Neural crest cell (in vitro differentiated cells): Measurements from ENCODE around the gene RIMS1. TPM values are rescaled to one million over a fixed set of nuclear protein-coding genes. Genes with fewer than 3 reads are reported as not detected.

Experiments used
- DNase-seq: peaks from one replicate; pipeline ENCODE4 v3.0.0; 2021; ENCODE audit warnings: low read depth, mixed read lengths, low spot score
- H3K27ac Mint-ChIP-seq: one replicate; pipeline ENCODE4 v1.8.0; 2021; ENCODE audit warnings: mild to moderate bottlenecking, mixed read lengths; ENCODE audit not compliant: unreplicated experiment
- H3K27me3 Mint-ChIP-seq: 2 replicates; pipeline ENCODE4 v1.8.0; 2021; ENCODE audit warnings: low read depth, mild to moderate bottlenecking, mixed read lengths
- H3K36me3 Mint-ChIP-seq: 2 replicates; pipeline ENCODE4 v1.8.0; 2021; ENCODE audit warnings: low read depth, mild to moderate bottlenecking, mixed read lengths
- H3K4me1 Mint-ChIP-seq: 2 replicates; pipeline ENCODE4 v1.8.0; 2021; ENCODE audit warnings: mixed read lengths
- H3K4me3 Mint-ChIP-seq: one replicate; pipeline ENCODE4 v1.8.0; 2021; ENCODE audit warnings: mild to moderate bottlenecking, mixed read lengths
- H3K9me3 Mint-ChIP-seq: 2 replicates; pipeline ENCODE4 v1.8.0; 2021; ENCODE audit warnings: mixed read lengths
- total RNA-seq: library from RNA; stranded (reverse); gene quantifications from 2 replicates; pipeline ENCODE4 v1.2.1, GENCODE V29; 2021
- TF ChIP-seq, protein P1 (sequence below): fragments of 200-600 bp; sonication (generic); conservative IDR thresholded peaks from 2 replicates; pipeline ENCODE4 v1.5.0; 2021; ENCODE audit warnings: antibody characterized with exemption, mild to moderate bottlenecking

Gene RIMS1
- total RNA-seq, 1 donor from 2014 or later: 4.5 TPM

- Mint-ChIP-seq H3K36me3 (no peaks in the 10 kb centered on the region), H3K27me3 (no peaks in the 10 kb centered on the region), H3K27ac (no peak overlapping the region), H3K4me1 (no peaks in the 10 kb centered on the region), H3K4me3 (no peak overlapping the region), H3K9me3 (no peaks in the 10 kb centered on the region)
- DNase-seq: no peak
- TF ChIP-seq, protein P1, sequence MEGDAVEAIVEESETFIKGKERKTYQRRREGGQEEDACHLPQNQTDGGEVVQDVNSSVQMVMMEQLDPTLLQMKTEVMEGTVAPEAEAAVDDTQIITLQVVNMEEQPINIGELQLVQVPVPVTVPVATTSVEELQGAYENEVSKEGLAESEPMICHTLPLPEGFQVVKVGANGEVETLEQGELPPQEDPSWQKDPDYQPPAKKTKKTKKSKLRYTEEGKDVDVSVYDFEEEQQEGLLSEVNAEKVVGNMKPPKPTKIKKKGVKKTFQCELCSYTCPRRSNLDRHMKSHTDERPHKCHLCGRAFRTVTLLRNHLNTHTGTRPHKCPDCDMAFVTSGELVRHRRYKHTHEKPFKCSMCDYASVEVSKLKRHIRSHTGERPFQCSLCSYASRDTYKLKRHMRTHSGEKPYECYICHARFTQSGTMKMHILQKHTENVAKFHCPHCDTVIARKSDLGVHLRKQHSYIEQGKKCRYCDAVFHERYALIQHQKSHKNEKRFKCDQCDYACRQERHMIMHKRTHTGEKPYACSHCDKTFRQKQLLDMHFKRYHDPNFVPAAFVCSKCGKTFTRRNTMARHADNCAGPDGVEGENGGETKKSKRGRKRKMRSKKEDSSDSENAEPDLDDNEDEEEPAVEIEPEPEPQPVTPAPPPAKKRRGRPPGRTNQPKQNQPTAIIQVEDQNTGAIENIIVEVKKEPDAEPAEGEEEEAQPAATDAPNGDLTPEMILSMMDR: no peak
Measured at GRCh38 chr6:72248621-72249020, 362.3 kb downstream of the RIMS1 start.

DNA sequence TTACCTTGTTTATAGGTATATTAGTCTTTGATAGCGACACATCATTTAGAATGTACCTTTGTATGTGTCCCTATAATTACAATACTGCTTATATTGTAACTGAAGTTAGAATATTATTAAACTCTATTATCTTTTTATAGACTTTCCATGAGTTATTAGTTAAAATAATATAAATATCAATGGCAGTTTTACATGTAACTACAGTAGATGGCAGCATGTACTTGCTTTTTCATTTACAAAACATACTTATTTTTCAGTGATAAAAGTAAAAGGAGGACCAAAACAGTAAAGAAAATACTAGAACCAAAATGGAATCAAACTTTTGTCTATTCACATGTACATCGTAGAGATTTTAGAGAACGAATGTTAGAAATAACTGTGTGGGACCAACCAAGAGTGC is 364.3 kb downstream of the RIMS1 start:
- H3K36me3 Mint-ChIP-seq: no peaks in the 10 kb centered on the region
- no peak for DNase-seq
- no peaks in the 10 kb centered on the region for H3K27me3 Mint-ChIP-seq
- H3K4me3 Mint-ChIP-seq: no peak overlapping the region
- TF ChIP-seq, protein P1: no peak
- H3K9me3 Mint-ChIP-seq: no peaks in the 10 kb centered on the region
- no peaks in the 10 kb centered on the region for H3K4me1 Mint-ChIP-seq
- no peak overlapping the region for H3K27ac Mint-ChIP-seq

GRCh38 chr6:72260489-72260888 is 374.1 kb downstream of the RIMS1 start:
- Mint-ChIP-seq H3K27ac (no peak overlapping the region), H3K36me3 (no peaks in the 10 kb centered on the region), H3K4me3 (no peak overlapping the region), H3K9me3 (no peaks in the 10 kb centered on the region), H3K4me1 (no peaks in the 10 kb centered on the region), H3K27me3 (no peaks in the 10 kb centered on the region)
- no peak for DNase-seq
- TF ChIP-seq, protein P1: no peak

DNA sequence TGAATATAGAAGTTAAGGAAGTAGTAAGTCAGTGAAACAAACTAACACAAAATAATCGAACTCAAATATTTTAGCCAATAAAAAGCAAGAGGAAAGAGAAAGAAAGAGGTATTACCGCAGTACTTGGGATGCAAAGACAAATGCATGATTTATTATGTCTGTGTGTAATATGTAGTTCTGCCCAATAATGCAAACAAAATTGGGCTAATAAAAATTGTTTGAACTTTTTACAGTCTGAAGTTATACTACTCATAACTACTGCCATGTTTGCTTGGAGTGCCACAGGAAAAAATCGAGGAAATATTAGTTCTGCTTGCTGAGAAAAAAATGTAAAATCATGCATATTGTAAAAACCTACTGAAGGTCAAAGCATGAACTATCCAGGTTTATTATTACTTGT is 375.2 kb downstream of the RIMS1 start:
- H3K36me3 Mint-ChIP-seq: no peaks in the 10 kb centered on the region
- DNase-seq: no peak
- TF ChIP-seq, protein P1: no peak
- H3K27ac Mint-ChIP-seq: no peak overlapping the region
- no peaks in the 10 kb centered on the region for H3K9me3 Mint-ChIP-seq
- no peak overlapping the region for H3K4me3 Mint-ChIP-seq
- no peaks in the 10 kb centered on the region for H3K27me3 Mint-ChIP-seq
- no peaks in the 10 kb centered on the region for H3K4me1 Mint-ChIP-seq

DNA sequence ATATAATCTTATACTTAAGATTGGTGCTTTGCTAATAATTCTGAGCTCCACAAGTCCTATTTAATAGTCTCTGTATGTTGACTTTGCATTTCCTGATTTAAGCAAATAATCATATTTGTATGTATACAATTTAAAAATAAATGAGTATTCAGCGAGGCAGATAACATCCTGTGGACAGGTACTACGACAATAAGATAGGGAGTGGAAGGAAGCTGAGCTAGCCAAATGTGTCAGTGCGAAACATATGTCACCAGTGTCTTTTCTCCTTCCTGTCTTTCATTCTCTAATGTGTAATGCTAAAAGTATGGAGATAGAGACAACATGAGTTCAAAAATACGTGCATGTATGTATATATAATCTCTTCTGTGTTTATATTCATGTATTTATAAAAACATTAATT is 375.9 kb downstream of the RIMS1 start:
- no peak overlapping the region for H3K27ac Mint-ChIP-seq
- no peaks in the 10 kb centered on the region for H3K27me3 Mint-ChIP-seq
- no peak for DNase-seq
- H3K4me1 Mint-ChIP-seq: no peaks in the 10 kb centered on the region
- H3K36me3 Mint-ChIP-seq: no peaks in the 10 kb centered on the region
- no peaks in the 10 kb centered on the region for H3K9me3 Mint-ChIP-seq
- TF ChIP-seq, protein P1: no peak
- no peak overlapping the region for H3K4me3 Mint-ChIP-seq

- Mint-ChIP-seq H3K4me3 (no peak overlapping the region), H3K9me3 (no peaks in the 10 kb centered on the region), H3K27me3 (no peaks in the 10 kb centered on the region), H3K4me1 (no peaks in the 10 kb centered on the region), H3K27ac (no peak overlapping the region), H3K36me3 (no peaks in the 10 kb centered on the region)
- TF ChIP-seq, protein P1: no peak
- no peak for DNase-seq
Measured at GRCh38 chr6:72267470-72267869, 381.1 kb downstream of the RIMS1 start.
